Chondrocyte (in vitro differentiated cells): ENCODE measurements around the gene RGL2. TPM values are rescaled to one million over a fixed set of nuclear protein-coding genes. Genes with fewer than 3 reads are reported as not detected.

Source experiments
- DNase-seq: peaks from one replicate; pipeline ENCODE4 v3.0.0; 2021; ENCODE audit warnings: mixed read lengths, low spot score
- H3K27ac Mint-ChIP-seq: one replicate; pipeline ENCODE4 v1.8.0; 2021; ENCODE audit warnings: mild to moderate bottlenecking, moderate library complexity, mixed read lengths; ENCODE audit not compliant: unreplicated experiment
- H3K27me3 Mint-ChIP-seq: 2 replicates; pipeline ENCODE4 v1.8.0; 2021; ENCODE audit warnings: low read depth, mixed read lengths
- H3K36me3 Mint-ChIP-seq: 2 replicates; pipeline ENCODE4 v1.8.0; 2021; ENCODE audit warnings: low read depth, mixed read lengths
- H3K4me1 Mint-ChIP-seq: 2 replicates; pipeline ENCODE4 v1.8.0; 2021; ENCODE audit warnings: low read depth, mild to moderate bottlenecking, mixed read lengths
- H3K4me3 Mint-ChIP-seq: one replicate; pipeline ENCODE4 v1.8.0; 2021; ENCODE audit warnings: mild to moderate bottlenecking, moderate library complexity, mixed read lengths; ENCODE audit not compliant: unreplicated experiment
- H3K9me3 Mint-ChIP-seq: 2 replicates; pipeline ENCODE4 v1.8.0; 2021; ENCODE audit warnings: low read depth, mixed read lengths
- total RNA-seq: library from RNA; stranded (reverse); gene quantifications from 3 replicates; pipeline ENCODE4 v1.2.1, GENCODE V29; 2021
- TF ChIP-seq, protein P1 (sequence below): fragments of 200-600 bp; sonication (generic); IDR thresholded peaks from 2 replicates; pipeline ENCODE4 v1.5.0; 2021; ENCODE audit warnings: antibody characterized with exemption, mild to moderate bottlenecking, moderate library complexity

Gene RGL2
- total RNA-seq, 1 donor from 2014 or later: 50.5 TPM

DNA sequence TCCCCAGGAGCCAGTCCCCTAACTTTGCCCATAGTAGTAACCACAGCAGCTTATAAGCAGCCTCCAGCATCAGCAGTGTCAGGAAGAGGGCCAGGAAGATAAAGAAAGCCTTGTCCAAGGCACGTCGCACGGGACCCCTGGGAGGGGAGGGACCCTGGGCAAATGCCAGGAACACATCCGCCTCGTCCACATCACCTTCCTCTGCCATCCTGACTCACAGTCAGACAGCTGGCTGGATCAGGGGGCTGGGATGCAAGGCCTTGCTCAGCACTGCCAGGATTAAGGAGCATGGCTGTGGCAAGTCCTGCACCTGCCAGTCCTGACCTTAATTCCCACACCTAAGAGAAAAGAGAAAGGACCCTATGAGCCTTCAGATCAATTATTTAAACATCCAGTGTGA lies 30.3 kb upstream of the RGL2 start:
- DNase-seq: no peak
- Mint-ChIP-seq H3K36me3 (no peaks in the 10 kb centered on the region), H3K4me1 (peaks cover under 1% of the 10 kb centered on the region), H3K27me3 (no peaks in the 10 kb centered on the region), H3K27ac (no peak overlapping the region), H3K4me3 (no peak overlapping the region), H3K9me3 (no peaks in the 10 kb centered on the region)
- TF ChIP-seq, protein P1, sequence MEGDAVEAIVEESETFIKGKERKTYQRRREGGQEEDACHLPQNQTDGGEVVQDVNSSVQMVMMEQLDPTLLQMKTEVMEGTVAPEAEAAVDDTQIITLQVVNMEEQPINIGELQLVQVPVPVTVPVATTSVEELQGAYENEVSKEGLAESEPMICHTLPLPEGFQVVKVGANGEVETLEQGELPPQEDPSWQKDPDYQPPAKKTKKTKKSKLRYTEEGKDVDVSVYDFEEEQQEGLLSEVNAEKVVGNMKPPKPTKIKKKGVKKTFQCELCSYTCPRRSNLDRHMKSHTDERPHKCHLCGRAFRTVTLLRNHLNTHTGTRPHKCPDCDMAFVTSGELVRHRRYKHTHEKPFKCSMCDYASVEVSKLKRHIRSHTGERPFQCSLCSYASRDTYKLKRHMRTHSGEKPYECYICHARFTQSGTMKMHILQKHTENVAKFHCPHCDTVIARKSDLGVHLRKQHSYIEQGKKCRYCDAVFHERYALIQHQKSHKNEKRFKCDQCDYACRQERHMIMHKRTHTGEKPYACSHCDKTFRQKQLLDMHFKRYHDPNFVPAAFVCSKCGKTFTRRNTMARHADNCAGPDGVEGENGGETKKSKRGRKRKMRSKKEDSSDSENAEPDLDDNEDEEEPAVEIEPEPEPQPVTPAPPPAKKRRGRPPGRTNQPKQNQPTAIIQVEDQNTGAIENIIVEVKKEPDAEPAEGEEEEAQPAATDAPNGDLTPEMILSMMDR: no peak

DNA sequence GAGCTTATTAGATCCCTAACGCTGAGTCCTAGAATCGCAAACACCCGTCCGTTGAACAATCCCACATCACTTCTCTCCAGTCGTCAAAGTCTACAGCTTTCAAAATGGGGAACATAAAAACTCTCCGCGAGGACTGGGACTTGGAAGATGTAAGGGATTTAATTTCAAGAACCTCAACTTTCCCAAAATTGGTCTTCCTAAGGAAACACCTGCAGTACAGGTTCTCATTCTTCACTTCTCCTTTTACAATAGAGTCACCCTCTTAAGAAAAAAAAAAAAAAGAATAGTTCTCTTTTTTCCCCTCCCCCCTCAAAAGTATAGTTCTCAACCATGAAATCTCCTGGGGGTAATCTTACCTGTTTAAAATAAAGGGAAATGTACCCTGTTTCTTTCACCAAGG lies 25.4 kb upstream of the RGL2 start:
- no peaks in the 10 kb centered on the region for H3K27me3 Mint-ChIP-seq
- H3K9me3 Mint-ChIP-seq: no peaks in the 10 kb centered on the region
- no peak for DNase-seq
- TF ChIP-seq, protein P1: no peak
- H3K36me3 Mint-ChIP-seq: peaks cover 13% of the 10 kb centered on the region
- H3K4me3 Mint-ChIP-seq: peak overlapping the region; percentile 94
- H3K27ac Mint-ChIP-seq: no peak overlapping the region
- H3K4me1 Mint-ChIP-seq: peaks cover 44% of the 10 kb centered on the region

DNA sequence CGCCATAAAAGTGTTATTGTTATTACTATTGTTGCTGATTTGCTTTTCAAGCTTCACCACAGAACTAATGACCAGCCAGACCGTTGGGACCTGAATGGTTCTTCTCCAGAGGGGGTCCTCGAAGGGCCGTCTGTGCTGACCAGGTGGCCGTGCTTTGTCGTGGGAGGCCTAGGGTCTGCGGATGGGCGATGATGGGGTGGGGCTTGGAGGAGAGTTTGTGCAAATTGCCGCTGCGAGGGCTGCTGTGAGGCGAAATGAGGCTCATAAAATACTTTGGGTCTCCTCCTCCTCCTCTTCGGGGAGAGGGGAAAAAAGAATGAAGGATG lies 24.8 kb upstream of the RGL2 start:
- DNase-seq: no peak
- H3K4me1 Mint-ChIP-seq: peaks cover 49% of the 10 kb centered on the region
- H3K4me3 Mint-ChIP-seq: peak overlapping the region; percentile 94
- no peaks in the 10 kb centered on the region for H3K27me3 Mint-ChIP-seq
- TF ChIP-seq, protein P1: peak; percentile 24
- peaks cover 17% of the 10 kb centered on the region for H3K36me3 Mint-ChIP-seq
- H3K27ac Mint-ChIP-seq: peak overlapping the region; percentile 98
- H3K9me3 Mint-ChIP-seq: no peaks in the 10 kb centered on the region

DNA sequence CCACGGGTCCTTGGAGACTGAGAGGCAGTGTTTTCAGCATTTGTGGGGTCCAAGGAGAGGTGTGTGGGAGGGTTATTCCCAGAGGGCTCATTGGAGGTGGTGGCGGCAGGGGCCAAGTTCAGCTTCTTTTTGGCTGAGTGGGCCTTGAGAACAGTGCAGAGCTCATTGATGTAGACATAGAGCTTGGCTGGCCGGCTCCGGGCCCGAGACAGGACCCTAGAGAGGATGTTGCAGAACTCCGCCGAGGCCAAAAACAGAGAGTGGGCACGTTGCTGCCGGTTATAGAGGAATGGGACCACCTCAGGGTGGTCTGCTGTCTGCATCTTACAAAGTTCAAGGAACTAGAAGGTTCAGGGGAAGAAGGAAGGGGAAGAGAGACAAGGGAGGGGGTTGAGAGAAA lies 22.5 kb upstream of the RGL2 start:
- Mint-ChIP-seq H3K27ac (peak overlapping the region; percentile 61), H3K4me1 (peaks cover 67% of the 10 kb centered on the region), H3K27me3 (no peaks in the 10 kb centered on the region), H3K9me3 (no peaks in the 10 kb centered on the region), H3K36me3 (peaks cover 19% of the 10 kb centered on the region), H3K4me3 (peak overlapping the region; percentile 94)
- DNase-seq: no peak
- TF ChIP-seq, protein P1: no peak

DNA sequence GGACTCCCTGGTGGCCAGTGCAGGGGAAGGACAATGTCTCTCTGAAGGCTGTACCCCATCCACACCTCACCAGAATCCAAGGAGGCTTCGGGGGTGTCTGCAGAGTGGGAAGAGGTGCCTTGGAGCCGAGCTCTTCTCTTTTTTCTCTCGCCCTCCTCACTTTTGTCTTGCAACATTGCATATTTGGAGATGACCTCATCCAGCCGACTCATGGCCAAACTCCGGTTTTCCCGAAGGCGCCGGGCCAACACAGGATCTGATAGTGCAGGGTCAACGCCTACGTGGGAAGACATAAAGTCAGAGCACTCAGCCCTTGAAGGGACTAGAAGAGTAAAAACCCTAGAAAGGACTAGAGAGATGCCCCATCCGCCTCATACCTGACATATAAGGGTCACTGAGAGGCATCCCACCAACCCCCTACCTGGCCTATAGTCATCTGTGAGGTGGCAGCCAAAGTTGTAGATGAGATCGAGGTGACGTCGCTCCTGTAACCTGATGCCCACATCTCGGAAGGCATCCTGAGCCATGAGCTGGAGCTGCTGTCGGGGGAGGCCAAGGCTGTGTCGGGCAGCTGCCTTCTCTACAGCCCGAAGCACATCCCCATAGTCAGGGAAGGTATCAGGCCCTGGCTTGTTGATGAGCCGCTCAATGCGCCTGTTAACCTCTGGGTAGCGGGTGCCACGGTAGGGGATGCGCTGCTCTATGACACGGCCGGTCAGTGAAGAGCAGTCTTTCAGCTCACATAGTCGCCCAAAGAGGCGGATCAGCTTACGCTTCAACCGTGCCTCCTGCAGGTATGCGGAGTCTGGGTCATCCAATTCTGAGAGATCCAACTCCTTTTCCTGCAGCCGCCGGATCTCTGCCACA lies 21.8 kb upstream of the RGL2 start:
- TF ChIP-seq, protein P1: no peak
- DNase-seq: no peak
- Mint-ChIP-seq H3K4me3 (peak overlapping the region; percentile 94), H3K27me3 (no peaks in the 10 kb centered on the region), H3K4me1 (peaks cover 72% of the 10 kb centered on the region), H3K9me3 (no peaks in the 10 kb centered on the region), H3K27ac (peak overlapping the region; percentile 78), H3K36me3 (peaks cover 19% of the 10 kb centered on the region)
